Measurements from ENCODE around the gene URM1. TPM values are rescaled to one million over a fixed set of nuclear protein-coding genes. Genes with fewer than 3 reads are reported as not detected.

URM1 gene
- total and polyA plus RNA-seq, 10 of the 15 experiments (the other 5 are each of a cell fraction or from before 2014, with no cell fraction given) = 7.9 to 75.8 (median 63.7) TPM

- no peak for TF ChIP-seq CBX3 (IDR thresholded peaks at IDR 0.05; ENCODE audit: borderline replicate concordance, low read depth)
Observed at GRCh38 chr9:128396970-128397613, 25.9 kb downstream of the URM1 start (continued).

DNA sequence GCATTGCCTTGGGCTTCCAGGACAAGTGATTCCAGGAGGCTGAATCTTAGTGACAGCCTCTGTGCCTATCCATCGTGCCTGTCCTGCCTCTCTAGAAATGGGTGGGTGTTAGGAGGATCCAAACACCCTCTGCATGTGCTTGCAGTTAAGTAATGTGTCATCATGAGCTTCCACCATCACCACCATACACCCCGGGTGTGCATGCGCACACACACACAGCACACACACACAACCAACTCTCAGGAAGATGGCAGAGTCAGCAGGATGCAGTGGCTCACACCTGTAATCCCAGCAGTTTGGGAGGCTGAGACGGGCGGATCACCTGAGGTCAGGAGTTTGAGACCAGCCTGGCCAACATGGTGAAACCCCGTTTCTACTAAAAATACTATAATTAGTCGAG lies 26.7 kb downstream of the URM1 start:
- DNase-seq (ENCODE audit: low read depth, low spot score) = no peak
- intact Hi-C loops (cut with micrococcal nuclease; ENCODE audit: unreplicated experiment) = no loop called here
- 35% methylated on average over 7 of the region's 7 CpGs for WGBS (ENCODE audit: insufficient coverage, insufficient replicate concordance, low lambda C conversion rate, missing lambda C conversion rate)
- H3K4me3 ChIP-seq = no peak overlapping the region
- FAIRE-seq = no peak
- H3K9ac ChIP-seq (ENCODE audit: control insufficient read depth, insufficient read depth, low read length) = no peak overlapping the region
- TF ChIP-seq FOXK2 (IDR thresholded peaks at IDR 0.05) (no peak), ATF7 (IDR thresholded peaks at IDR 0.05; ENCODE audit: low read depth) (no peak), MEF2B (IDR thresholded peaks at IDR 0.05; ENCODE audit: partially characterized antibody, poor library complexity, severe bottlenecking) (no peak), SKIL (IDR thresholded peaks at IDR 0.05; ENCODE audit: low read depth, poor library complexity, severe bottlenecking) (no peak)
- TF ChIP-seq, protein P1, sequence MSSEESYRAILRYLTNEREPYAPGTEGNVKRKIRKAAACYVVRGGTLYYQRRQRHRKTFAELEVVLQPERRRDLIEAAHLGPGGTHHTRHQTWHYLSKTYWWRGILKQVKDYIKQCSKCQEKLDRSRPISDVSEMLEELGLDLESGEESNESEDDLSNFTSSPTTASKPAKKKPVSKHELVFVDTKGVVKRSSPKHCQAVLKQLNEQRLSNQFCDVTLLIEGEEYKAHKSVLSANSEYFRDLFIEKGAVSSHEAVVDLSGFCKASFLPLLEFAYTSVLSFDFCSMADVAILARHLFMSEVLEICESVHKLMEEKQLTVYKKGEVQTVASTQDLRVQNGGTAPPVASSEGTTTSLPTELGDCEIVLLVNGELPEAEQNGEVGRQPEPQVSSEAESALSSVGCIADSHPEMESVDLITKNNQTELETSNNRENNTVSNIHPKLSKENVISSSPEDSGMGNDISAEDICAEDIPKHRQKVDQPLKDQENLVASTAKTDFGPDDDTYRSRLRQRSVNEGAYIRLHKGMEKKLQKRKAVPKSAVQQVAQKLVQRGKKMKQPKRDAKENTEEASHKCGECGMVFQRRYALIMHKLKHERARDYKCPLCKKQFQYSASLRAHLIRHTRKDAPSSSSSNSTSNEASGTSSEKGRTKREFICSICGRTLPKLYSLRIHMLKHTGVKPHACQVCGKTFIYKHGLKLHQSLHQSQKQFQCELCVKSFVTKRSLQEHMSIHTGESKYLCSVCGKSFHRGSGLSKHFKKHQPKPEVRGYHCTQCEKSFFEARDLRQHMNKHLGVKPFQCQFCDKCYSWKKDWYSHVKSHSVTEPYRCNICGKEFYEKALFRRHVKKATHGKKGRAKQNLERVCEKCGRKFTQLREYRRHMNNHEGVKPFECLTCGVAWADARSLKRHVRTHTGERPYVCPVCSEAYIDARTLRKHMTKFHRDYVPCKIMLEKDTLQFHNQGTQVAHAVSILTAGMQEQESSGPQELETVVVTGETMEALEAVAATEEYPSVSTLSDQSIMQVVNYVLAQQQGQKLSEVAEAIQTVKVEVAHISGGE (CRISPR knock-in tag; IDR thresholded peaks at IDR 0.05) = no peak
- ChIA-PET CTCF (no interaction called here), POLR2A (no interaction called here), RAD21 (ENCODE audit: unreplicated experiment) (no interaction called here), SMC1A (ENCODE audit: uncharacterized antibody, unreplicated experiment) (interaction anchor here (0.6 kb wide), 1 partner anchor 105 kb away, joined by 4 read pairs; no protein-coding TSS in a partner anchor)
- H3K4me2 ChIP-seq (ENCODE audit: control insufficient read depth, insufficient read depth) = no peak overlapping the region
- H2AFZ ChIP-seq (ENCODE audit: control insufficient read depth, low read depth, low read length) = no peak overlapping the region
- H3K79me2 ChIP-seq (ENCODE audit: control insufficient read depth, insufficient read depth, low read length) = no peaks in the 10 kb centered on the region
- no peaks in the 10 kb centered on the region for H4K20me1 ChIP-seq (ENCODE audit: control insufficient read depth, insufficient read depth)
- peaks cover 0 to under 1% of the 10 kb centered on the region in 2 experiments; a peak in 2 of 4 replicates for H3K36me3 ChIP-seq (ENCODE audit: control insufficient read depth in 2 of 2, insufficient read depth in 2 of 2, low read length in 1 of 2)
- BruUV-seq (replicated peaks) = no TSS peak
- ATAC-seq = no peak
- H3K9me3 ChIP-seq (replicated peaks; ENCODE audit: control insufficient read depth, insufficient read depth, low read length) = no peaks in the 10 kb centered on the region
- H3K27me3 ChIP-seq (replicated peaks in 1 of 2; ENCODE audit: control insufficient read depth in 2 of 2, insufficient read depth in 2 of 2, low read length in 1 of 2) = no peaks in the 10 kb centered on the region; a peak in 1 of 4 replicates
- H3K27ac ChIP-seq (ENCODE audit: control insufficient read depth, insufficient read depth) = no peak overlapping the region
- no peaks in the 10 kb centered on the region for H3K4me1 ChIP-seq (ENCODE audit: control insufficient read depth, insufficient read depth, low read length)
- in situ Hi-C loops (cut with MboI) = no loop called here

Measured in GM12878 (cell line).